ENCODE results near the gene BCAP31. TPM values are rescaled to one million over a fixed set of nuclear protein-coding genes. Genes with fewer than 3 reads are reported as not detected.
A peak's percentile ranks its signal among the peaks of the same experiment; 100 is the strongest.

Gene BCAP31
- total RNA-seq, 1 donor from 2014 or later: 144 TPM

DNA sequence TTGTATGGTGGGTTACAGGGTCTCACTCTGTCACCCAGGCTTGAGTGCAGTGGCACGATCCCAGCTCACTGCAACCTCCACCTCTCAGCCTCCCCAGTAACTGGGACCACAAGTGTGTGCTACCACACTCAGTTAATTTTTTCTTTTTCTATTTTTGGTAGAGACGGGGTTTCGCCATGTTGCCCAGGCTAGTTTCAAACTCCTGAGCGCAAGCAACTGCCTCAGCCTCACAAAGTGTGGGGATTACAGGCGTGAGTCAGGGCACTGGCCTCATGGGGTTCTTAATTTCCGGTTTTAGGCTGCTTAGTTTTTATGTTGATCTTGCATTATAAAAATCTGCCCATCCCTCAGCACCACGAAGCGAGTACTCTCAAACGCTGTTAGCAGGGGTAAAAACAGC, 6.7 kb downstream of the BCAP31 start:
- Mint-ChIP-seq H3K4me1 (ENCODE audit: low read depth) (peaks cover 6% of the 10 kb centered on the region), H3K27ac (ENCODE audit: unreplicated experiment) (no peak overlapping the region), H3K36me3 (ENCODE audit: low read depth) (peaks cover 5% of the 10 kb centered on the region), H3K4me3 (ENCODE audit: unreplicated experiment) (no peak overlapping the region), H3K9me3 (ENCODE audit: low read depth) (peaks cover 2% of the 10 kb centered on the region), H3K27me3 (ENCODE audit: low read depth) (no peaks in the 10 kb centered on the region)
- TF ChIP-seq, protein P1, sequence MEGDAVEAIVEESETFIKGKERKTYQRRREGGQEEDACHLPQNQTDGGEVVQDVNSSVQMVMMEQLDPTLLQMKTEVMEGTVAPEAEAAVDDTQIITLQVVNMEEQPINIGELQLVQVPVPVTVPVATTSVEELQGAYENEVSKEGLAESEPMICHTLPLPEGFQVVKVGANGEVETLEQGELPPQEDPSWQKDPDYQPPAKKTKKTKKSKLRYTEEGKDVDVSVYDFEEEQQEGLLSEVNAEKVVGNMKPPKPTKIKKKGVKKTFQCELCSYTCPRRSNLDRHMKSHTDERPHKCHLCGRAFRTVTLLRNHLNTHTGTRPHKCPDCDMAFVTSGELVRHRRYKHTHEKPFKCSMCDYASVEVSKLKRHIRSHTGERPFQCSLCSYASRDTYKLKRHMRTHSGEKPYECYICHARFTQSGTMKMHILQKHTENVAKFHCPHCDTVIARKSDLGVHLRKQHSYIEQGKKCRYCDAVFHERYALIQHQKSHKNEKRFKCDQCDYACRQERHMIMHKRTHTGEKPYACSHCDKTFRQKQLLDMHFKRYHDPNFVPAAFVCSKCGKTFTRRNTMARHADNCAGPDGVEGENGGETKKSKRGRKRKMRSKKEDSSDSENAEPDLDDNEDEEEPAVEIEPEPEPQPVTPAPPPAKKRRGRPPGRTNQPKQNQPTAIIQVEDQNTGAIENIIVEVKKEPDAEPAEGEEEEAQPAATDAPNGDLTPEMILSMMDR (IDR thresholded peaks at IDR 0.05): no peak
- no peak for DNase-seq (ENCODE audit: low spot score)

DNA sequence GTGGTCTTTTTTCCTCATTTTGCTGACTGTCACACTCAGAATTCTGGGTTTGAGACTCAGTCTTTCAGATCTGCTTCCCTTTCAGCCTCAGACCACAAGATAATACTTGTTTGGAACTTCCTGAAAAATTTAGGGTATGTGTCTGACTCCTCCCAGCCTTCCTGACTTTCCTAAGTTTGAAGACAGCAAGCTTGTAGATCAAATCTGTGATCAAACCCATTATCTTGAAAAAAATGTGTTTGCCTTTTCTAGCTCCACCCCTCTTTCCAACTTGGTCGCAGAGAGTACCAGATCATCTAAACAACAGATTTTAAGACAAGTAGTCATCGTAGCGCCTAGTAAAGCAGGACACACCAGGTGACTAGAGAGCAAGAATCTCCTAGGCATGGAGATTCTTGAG, 9.9 kb downstream of the BCAP31 start:
- no peak overlapping the region for H3K4me3 Mint-ChIP-seq (ENCODE audit: unreplicated experiment)
- H3K36me3 Mint-ChIP-seq (ENCODE audit: low read depth): peaks cover 6% of the 10 kb centered on the region
- H3K9me3 Mint-ChIP-seq (ENCODE audit: low read depth): peaks cover 2% of the 10 kb centered on the region
- no peaks in the 10 kb centered on the region for H3K4me1 Mint-ChIP-seq (ENCODE audit: low read depth)
- H3K27me3 Mint-ChIP-seq (ENCODE audit: low read depth): no peaks in the 10 kb centered on the region
- H3K27ac Mint-ChIP-seq (ENCODE audit: unreplicated experiment): no peak overlapping the region
- TF ChIP-seq, protein P1 (IDR thresholded peaks at IDR 0.05): no peak
- DNase-seq (ENCODE audit: low spot score): no peak

DNA sequence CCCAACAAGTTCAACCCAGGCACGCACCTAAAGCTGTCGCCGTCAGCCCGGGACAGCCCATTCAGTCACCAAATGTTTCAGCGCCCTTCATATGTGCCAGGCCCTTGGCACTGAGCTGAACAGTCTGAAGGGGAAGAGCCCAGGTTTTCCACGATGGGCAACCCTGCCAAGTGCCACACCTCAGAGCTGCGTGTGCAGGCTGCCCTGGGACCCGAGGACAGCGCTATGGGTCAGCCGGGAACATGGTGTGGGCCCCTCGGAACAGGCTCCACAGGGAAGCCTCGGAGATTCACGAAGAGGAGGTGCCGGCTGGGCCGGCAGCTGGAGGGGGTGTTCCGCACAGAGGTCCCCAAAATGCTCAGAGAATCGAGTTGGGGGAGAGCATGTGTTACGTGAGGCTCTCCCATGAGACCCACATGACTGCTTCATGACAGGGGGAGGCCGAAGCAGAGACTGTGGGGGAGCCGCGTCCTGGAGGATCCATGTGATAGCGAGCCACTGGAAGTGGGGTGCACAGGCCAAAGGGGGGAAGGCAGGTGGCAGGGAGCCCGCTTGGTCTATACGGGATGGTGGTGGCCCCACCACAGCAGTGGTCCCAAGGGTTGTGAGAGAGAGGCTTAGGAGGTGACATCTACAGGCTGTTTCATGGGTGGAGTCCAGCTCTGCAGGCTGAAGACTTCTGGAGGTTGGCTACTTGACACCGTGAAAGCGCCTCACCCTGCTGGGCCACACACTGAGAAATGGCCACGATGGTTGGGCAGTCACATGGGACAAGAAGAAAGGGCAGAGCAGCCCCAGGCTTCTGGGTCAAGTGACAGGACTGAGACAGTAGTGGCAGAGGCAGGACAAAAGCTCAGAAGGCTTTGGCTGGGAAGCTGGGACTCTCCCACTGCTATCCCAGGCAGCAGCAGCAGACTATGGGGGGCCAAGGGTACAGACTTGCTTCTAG, 14.2 kb downstream of the BCAP31 start:
- Mint-ChIP-seq H3K36me3 (ENCODE audit: low read depth) (peaks cover 6% of the 10 kb centered on the region), H3K27ac (ENCODE audit: unreplicated experiment) (no peak overlapping the region), H3K4me3 (ENCODE audit: unreplicated experiment) (no peak overlapping the region), H3K4me1 (ENCODE audit: low read depth) (peaks cover 20% of the 10 kb centered on the region), H3K9me3 (ENCODE audit: low read depth) (peaks cover 9% of the 10 kb centered on the region), H3K27me3 (ENCODE audit: low read depth) (no peaks in the 10 kb centered on the region)
- TF ChIP-seq, protein P1 (IDR thresholded peaks at IDR 0.05): no peak
- no peak for DNase-seq (ENCODE audit: low spot score)

DNA sequence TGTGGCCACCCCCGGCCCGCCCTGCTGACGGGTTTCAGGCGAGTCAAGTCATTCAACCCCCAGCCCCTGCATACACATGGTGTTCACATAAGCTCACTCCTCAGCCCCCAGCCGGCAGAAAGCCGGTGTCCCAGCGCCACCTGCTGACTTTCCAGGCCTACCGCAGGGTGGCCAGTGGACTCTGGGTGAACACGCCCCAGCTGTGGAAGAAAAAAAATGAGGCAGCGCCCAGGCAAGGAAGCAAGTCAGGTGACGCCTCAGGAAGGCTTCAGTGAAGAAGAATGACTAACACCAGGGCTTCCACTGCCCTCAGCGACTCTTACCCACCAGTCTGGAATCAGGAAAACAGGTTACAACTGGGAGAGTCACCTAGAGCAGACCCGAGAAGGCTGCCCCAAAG, 15.8 kb downstream of the BCAP31 start:
- Mint-ChIP-seq H3K27ac (ENCODE audit: unreplicated experiment) (peak overlapping the region; percentile 49), H3K4me1 (ENCODE audit: low read depth) (peaks cover 20% of the 10 kb centered on the region), H3K4me3 (ENCODE audit: unreplicated experiment) (no peak overlapping the region), H3K27me3 (ENCODE audit: low read depth) (no peaks in the 10 kb centered on the region), H3K36me3 (ENCODE audit: low read depth) (peaks cover 5% of the 10 kb centered on the region), H3K9me3 (ENCODE audit: low read depth) (peaks cover 9% of the 10 kb centered on the region)
- TF ChIP-seq, protein P1 (IDR thresholded peaks at IDR 0.05): peak; percentile 81
- DNase-seq (ENCODE audit: low spot score): no peak

DNA sequence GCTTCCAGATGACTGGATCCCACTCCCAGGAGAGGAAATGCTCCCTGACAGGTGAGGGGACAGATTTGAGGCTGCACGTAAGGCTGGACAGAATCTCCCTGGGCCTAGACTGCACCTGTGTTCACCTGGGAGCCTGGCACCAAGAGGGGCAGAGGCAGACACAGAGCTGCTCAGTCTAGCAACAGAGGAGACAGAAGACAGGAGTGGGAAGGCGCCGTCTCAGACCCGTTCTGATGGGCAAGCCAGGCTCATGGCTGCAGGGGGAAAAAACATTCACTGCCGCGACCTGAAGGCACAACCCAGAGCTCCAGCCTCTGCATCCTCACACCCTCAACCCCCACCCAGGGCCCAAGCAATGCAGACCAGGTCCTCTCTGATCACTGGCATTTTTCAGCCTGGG, 16.8 kb downstream of the BCAP31 start:
- TF ChIP-seq, protein P1 (IDR thresholded peaks at IDR 0.05): no peak
- peaks cover 20% of the 10 kb centered on the region for H3K4me1 Mint-ChIP-seq (ENCODE audit: low read depth)
- H3K9me3 Mint-ChIP-seq (ENCODE audit: low read depth): peaks cover 9% of the 10 kb centered on the region
- no peaks in the 10 kb centered on the region for H3K27me3 Mint-ChIP-seq (ENCODE audit: low read depth)
- no peak overlapping the region for H3K27ac Mint-ChIP-seq (ENCODE audit: unreplicated experiment)
- H3K36me3 Mint-ChIP-seq (ENCODE audit: low read depth): peaks cover 2% of the 10 kb centered on the region
- H3K4me3 Mint-ChIP-seq (ENCODE audit: unreplicated experiment): no peak overlapping the region
- no peak for DNase-seq (ENCODE audit: low spot score)

Measured in chondrocyte (in vitro differentiated cells).